Activated CD4-positive, CD25-positive, alpha-beta regulatory T cell (primary cell): ENCODE measurements around the gene XYLT2.
"Not testable (repeated sequence)": the region's sequence is repeated elsewhere in the genome, so short reads cannot be mapped to it uniquely, and the experiment has no call there.

ENCODE experiments used
- DNase-seq, 4 experiments: peaks; one replicate each; lab custom pipeline; 2025; lab: John Stamatoyannopoulos, UW

Gene XYLT2

DNA sequence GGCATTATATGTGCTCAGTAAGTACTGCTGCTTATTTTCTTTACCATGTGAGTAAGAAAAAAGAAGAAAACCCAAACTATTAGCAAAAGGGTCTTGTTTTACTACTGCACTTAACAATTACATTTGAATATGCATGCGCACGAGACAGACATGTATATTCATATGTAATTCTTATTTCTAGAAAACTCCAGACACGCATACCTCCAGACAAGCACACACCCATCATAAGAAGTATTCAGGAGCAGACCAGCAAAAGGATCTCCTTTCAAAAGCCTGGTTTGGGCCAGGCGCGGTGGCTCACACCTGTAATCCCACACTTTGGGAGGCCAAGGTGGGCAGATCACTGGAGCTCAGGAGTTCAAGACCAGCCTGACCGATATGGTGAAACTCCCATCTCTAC, 43.6 kb downstream of the XYLT2 start:
- no peak for DNase-seq

DNA sequence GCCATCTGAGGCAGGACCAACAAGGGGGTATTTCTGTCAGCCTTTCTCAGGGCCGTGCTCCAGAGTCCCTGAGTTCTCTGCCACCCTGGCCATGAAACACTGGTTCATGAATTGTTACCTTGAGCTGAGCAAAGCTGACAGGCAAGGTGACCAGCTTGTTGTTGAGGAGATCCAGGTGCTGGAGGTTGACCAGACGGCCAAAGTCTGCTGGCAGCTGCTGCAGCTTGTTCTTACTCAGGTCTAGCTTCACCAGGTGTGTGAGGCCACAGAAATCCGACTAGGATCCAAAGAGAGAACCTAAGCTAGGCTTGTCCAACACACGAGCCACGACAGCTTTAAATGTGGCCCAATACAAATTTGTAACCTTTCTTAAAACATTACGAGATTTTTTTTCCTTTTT, 46.7 kb downstream of the XYLT2 start:
- DNase-seq, result no peak

DNA sequence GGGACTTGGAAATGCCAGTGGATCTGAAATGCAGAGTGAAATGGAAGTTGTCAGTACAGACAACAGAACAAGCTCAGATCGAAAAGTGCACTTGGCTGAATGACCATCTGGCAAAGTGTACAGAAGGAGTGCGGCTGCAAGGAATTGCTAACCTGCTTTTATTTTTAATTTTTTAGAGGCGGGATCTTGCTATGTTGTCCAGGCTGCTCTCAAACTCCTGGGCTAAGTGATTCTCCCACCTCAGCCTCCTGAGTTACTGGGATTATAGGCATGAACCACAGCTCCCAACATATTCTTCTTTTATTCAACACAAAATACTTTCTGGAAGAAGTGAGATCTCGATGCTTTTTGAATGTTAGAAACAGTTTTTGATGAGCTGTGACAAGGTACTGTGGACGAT, 47.8 kb downstream of the XYLT2 start:
- no peak for DNase-seq

DNA sequence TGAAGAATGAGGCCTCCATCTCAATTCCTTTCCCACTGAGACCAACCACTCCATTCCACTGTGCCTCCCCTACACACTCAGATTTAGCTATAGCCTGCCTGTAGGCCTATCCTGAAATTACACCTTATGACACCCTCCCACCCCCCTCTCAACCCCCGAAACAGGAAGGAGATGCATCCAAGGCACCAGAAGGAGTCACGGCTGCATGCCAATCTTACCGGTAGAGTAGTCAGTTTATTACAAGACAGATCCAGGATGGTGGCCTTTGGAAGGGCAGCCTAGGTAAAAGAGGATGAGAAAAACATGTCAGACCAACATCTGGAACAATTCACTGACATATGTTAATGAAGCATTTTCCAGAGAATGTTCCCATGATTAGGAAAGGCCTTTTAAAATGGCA, 48.8 kb downstream of the XYLT2 start:
- no peak for DNase-seq

DNA sequence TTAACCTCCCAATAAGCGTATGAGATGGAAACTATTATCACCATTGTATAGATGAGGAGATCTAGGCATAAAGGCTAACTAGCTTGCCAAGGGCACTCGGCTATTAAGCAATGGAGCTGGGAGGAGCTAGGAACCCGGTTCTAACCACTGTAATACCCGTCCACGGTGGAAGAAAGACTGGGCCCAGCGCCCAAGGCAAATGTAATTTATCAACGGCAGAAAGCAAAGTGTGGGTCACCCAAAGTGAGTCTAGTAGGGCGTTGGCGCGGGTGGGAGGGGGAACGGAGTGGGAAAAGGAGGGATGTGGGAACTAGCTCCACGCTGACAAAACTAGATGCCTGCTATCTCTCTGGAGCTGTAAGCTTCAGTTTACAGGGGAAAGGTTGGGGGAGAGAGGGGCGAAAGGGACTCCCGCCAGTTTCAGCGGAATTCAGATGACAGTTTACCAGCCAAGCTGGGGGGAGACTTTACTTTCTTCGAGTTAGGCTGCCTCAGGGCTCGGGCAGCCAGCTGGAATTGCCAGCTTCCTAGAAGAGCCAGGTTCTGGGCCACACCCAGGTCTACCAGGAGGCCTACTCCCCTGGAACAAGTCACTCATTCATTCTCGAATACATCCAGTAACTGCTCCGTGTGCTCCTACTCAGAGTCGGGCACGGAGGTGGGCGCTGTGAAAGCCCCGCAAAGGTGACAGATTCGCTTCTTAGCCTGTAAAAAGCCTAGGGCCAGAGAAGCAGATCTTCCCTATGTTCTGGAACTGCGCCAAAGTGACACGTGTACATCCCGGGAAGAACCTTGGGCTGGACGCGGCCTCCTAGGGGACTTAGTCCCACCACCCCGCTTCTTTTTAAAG, 50.6 kb downstream of the XYLT2 start:
- no peak for DNase-seq

DNA sequence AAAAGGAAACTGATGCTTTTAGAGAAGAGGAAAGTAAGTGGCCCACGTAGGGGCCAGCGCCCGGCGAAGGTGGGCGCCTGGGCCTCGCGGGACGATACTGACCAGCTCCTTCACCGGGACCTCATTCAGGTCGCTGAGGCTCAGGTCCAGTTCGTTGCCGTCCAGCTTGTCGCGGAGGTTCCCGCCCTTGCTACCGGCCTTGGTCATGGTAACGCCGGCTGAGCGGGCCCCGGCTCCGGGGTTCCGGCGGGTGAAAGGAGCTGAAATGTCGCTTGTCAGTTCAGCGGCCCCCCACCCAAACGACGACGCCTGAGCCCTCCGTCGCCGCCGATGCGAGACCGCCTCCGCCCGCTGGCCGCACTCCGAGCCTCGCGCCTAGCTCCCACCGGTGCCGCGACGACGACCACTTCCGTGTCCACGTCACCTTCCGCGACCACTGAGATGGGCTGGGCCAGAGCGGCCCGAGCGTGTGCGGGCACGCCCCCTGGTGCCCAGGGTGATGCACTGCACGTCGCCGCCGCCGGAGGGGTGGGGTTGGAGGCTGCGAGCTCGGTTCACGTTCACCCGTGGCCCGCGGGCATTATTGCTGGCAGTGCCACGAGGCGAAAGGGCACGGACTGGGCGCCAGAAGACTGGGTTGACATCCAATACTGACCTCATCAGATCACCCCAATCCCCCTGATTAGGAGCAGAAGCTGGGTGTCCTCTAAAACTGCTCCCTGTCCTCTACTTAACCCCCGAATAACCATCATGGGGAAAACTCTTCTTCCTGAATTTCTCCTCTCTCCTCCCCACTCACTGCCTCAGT, 51.4 kb downstream of the XYLT2 start, which contains the start of gene LRRC59:
LRRC59 (minus strand) TSS at position 413 of the 808 bp plus-strand sequence; CDS start at position 207, 206 bp downstream.
- peak; percentile 82 to 90 (median 87) for DNase-seq

DNA sequence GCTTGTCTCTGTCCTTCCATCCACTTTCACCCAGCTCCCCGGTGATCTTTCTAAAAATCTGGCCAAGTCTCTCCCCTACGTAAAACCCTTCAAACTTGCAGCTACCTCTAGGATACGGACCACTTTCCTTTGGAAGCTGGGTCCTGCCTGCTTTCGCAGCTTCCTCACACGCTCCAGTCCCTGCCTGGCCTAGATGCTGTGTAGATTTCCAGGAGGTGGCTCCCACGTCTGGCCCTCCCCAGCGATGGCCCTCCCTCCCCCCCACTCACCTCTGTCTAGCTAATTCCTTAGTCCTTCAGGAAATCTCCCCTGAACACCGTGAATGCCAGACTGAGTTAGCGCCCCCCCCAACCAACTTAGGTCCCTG, 52.0 kb downstream of the XYLT2 start:
- no peak for DNase-seq

DNA sequence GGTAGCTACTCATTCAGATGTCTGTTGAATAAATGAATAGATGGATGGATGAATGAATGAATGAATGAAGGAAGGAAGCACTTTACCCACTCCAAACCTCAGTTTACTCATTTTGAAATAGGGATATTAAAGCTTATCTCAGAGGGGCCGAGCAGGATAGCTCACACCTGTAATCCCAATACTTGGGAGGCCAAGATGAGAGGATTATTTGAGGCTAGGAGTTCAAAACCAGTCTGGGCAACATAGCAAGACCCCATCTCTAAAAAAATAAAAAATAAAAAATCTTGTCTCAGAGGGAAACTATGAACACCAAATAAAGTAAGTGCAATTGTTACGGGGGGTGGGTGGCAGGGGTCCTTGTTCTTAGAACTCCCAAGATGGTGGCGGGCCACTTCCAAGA, 52.7 kb downstream of the XYLT2 start:
- not testable (repeated sequence) for DNase-seq

DNA sequence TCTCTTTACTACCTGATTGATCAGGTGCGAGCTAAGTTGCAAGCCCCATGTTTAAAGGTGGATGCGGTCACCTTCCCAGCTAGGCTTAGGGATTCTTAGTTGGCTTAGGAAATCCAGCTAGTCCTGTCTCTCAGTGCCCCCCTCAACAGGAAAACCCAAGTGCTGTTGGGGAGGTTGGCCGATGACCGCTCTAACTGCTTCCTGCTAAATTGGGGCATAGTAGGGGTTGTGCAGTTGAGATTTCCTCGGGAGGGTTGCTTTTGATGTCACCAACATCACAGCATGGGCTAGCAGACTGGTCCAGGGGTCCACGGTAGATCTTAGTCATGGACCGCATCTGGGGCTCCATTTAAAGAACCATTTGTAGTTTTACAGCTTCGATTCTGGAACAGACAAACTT, 53.7 kb downstream of the XYLT2 start:
- DNase-seq, result not testable (repeated sequence)

DNA sequence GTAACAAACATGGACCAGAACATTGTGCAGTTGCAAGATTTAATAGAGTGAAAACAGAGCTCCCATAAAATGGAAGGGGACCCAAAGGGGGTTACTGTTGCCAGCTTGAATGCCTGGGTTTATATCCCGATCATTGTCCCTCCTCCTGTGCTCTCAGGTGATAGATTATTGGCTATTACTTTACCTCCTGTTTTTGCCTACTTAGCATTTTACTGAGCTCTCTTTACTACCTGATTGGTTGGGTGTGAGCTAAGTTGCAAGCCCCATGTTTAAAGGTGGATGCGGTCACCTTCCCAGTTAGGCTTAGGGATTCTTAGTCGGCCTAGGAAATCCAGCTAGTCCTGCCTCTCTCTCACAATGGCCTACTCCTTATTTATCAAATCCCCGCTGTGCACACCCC, 59.4 kb downstream of the XYLT2 start:
- DNase-seq, result not testable (repeated sequence)

DNA sequence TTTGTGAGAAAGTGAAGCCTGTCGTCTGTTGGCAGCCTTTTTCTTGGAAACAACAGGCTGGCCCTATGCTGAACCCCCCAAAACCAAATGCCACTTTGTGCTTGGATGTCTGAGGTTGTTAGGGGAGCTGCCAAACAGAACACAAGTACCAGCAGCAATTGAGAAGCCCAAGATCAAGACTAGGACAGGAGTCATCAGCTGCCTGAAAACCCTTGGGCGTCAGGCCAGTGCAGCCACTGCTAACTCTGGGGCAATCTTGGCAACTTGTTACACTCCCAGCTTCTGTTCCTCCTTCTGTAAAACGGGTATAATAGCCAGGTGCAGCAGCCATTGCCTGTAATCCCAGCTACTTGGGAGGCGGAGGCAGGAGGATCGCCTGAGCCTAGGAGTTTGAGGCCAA, 60.7 kb downstream of the XYLT2 start:
- DNase-seq, result no peak

DNA sequence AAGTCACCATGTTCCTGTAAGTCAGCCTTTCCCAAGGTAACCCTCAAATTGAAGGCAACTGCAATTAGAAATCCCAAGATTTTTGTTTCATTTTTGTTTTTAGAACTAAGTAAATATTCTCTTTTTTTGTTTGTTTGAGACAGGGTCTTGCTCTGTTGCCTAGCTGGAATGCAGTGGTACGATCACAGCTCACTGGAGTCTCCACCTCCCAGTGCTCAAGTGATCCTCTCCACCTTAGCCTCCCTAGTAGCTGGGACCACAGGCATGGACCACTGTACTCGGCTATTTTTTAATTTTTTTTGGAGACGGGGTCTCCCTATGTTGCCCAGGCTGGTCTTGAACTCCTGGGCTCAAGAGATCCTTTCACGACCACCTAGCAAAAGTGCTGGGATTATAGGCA, 62.0 kb downstream of the XYLT2 start:
- no peak for DNase-seq
